ENCODE data around the gene DENND1A.

The DENND1A gene

DNA sequence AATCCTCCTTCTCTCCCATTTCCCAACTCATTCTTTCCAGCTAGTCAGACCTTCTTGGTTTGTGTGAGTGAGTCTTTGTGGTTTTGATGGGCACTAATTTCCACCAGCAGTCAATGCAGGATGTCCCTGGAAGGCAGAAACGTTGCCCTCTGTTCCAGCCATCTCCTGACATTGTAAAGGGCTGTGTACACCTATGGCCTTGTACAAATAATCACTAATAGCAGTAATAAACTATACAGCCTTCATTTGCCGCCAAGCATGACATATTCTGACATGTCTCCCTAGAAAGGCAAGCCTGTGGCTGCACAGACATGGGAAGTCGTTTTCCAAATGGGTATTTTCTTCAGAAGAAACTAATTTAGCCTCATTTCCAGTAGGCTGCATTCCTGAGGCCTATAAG is 18.4 kb upstream of the DENND1A start:
- no peaks in the 10 kb centered on the region for H3F3A ChIP-seq (ENCODE audit: low read depth)
- TF ChIP-seq EZH2phosphoT487 (IDR thresholded peaks at IDR 0.05; ENCODE audit: borderline replicate concordance), result no peak
- TF ChIP-seq, protein P1, sequence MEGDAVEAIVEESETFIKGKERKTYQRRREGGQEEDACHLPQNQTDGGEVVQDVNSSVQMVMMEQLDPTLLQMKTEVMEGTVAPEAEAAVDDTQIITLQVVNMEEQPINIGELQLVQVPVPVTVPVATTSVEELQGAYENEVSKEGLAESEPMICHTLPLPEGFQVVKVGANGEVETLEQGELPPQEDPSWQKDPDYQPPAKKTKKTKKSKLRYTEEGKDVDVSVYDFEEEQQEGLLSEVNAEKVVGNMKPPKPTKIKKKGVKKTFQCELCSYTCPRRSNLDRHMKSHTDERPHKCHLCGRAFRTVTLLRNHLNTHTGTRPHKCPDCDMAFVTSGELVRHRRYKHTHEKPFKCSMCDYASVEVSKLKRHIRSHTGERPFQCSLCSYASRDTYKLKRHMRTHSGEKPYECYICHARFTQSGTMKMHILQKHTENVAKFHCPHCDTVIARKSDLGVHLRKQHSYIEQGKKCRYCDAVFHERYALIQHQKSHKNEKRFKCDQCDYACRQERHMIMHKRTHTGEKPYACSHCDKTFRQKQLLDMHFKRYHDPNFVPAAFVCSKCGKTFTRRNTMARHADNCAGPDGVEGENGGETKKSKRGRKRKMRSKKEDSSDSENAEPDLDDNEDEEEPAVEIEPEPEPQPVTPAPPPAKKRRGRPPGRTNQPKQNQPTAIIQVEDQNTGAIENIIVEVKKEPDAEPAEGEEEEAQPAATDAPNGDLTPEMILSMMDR (conservative IDR thresholded peaks at IDR 0.05; ENCODE audit: low read length), result no peak

DNA sequence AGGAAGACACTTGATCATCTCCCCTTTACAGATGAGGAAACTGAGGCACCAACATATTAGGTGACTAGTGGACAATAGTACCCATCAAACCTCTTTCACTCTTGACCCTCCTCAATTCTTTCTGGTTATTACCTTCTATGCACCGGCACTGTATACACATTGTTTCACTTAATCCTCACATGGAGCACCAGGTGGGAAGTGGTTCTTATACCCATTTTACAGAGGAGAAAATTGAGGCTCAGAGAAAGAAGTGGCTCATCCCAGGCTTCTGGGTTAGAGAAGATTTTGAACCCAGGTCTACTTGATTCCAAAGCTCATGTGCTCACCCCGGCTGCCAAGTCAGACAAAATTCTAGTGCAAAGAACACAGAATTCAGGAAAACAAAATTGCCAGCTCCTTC is 17.4 kb upstream of the DENND1A start:
- Histone ChIP-seq H3F3A (ENCODE audit: low read depth) (no peaks in the 10 kb centered on the region), H3K79me2 (ENCODE audit: insufficient read depth, low read length) (no peaks in the 10 kb centered on the region), H3K9ac (ENCODE audit: low read depth, low read length, poor library complexity, severe bottlenecking) (no peak overlapping the region), H3K36me3 (ENCODE audit: insufficient read depth, low read length) (no peaks in the 10 kb centered on the region), H2AFZ (ENCODE audit: low read length) (no peak overlapping the region), H3K9me3 (ENCODE audit: insufficient read depth, low read depth, low read length) (no peaks in the 10 kb centered on the region), H3K4me2 (ENCODE audit: low read depth, low read length, poor library complexity, severe bottlenecking) (no peak overlapping the region), H3K9me2 (replicated peaks; ENCODE audit: low read depth, low read length) (no peaks in the 10 kb centered on the region), H3K4me1 (ENCODE audit: insufficient read depth, low read length, poor library complexity, severe bottlenecking) (no peaks in the 10 kb centered on the region), H3K4me3 (ENCODE audit: low read length, poor library complexity, severe bottlenecking) (no peak overlapping the region), H3K27me3 (ENCODE audit: insufficient read depth, low read length, poor library complexity, severe bottlenecking) (no peaks in the 10 kb centered on the region), H4K20me1 (ENCODE audit: insufficient read depth, low read length, poor library complexity, severe bottlenecking) (no peaks in the 10 kb centered on the region)
- TF ChIP-seq, protein P1 (conservative IDR thresholded peaks at IDR 0.05; ENCODE audit: low read length), result no peak
- TF ChIP-seq EZH2phosphoT487 (IDR thresholded peaks at IDR 0.05; ENCODE audit: borderline replicate concordance), result no peak

More for the DNA sequence above, 18.4 kb upstream of the DENND1A start:
- Histone ChIP-seq H3K9ac (ENCODE audit: low read depth, low read length, poor library complexity, severe bottlenecking) (no peak overlapping the region), H3K9me3 (ENCODE audit: insufficient read depth, low read depth, low read length) (no peaks in the 10 kb centered on the region), H3K4me3 (ENCODE audit: low read length, poor library complexity, severe bottlenecking) (no peak overlapping the region), H3K27me3 (ENCODE audit: insufficient read depth, low read length, poor library complexity, severe bottlenecking) (no peaks in the 10 kb centered on the region), H3K4me2 (ENCODE audit: low read depth, low read length, poor library complexity, severe bottlenecking) (no peak overlapping the region), H3K36me3 (ENCODE audit: insufficient read depth, low read length) (no peaks in the 10 kb centered on the region), H3K4me1 (ENCODE audit: insufficient read depth, low read length, poor library complexity, severe bottlenecking) (no peaks in the 10 kb centered on the region), H2AFZ (ENCODE audit: low read length) (no peak overlapping the region), H3K79me2 (ENCODE audit: insufficient read depth, low read length) (no peaks in the 10 kb centered on the region), H3K9me2 (replicated peaks; ENCODE audit: low read depth, low read length) (no peaks in the 10 kb centered on the region), H4K20me1 (ENCODE audit: insufficient read depth, low read length, poor library complexity, severe bottlenecking) (no peaks in the 10 kb centered on the region)

DNA sequence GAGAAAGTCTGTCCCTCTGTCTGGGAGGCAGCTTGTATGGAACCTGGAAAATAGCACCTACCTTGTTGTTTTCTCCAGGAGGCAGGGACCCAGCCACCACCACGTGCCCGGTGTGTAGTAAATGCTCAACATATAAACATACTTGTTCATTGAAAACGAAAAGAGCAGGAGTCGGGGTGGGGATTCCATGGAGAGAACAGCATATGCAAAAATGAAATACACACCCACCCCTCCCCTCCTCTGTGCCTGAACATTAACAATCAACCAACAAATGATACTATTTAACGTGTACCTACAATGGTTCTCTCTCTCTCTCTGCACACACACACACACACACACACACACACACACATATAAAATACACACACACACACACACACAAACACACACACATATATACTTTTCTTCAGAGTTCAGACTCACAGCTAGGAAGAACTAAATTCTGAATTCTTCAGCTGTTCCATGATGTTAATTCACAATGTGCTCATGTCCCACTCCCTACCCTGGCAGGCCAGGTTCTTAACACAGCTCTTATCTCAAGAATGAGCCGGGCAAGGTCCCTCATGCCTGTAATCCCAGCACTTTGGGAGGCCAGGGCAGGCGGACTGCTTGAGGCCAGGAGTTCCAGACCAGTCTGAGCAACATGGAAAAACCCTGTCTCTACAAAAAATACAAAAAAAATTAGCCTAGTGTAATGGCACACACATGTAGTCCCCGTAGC is 16.3 kb upstream of the DENND1A start:
- no peaks in the 10 kb centered on the region for H3K9me3 ChIP-seq (ENCODE audit: insufficient read depth, low read depth, low read length)
- H3K4me2 ChIP-seq (ENCODE audit: low read depth, low read length, poor library complexity, severe bottlenecking), result no peak overlapping the region
- H3F3A ChIP-seq (ENCODE audit: low read depth), result no peaks in the 10 kb centered on the region
- no peak overlapping the region for H2AFZ ChIP-seq (ENCODE audit: low read length)
- no peaks in the 10 kb centered on the region for H3K4me1 ChIP-seq (ENCODE audit: insufficient read depth, low read length, poor library complexity, severe bottlenecking)
- H4K20me1 ChIP-seq (ENCODE audit: insufficient read depth, low read length, poor library complexity, severe bottlenecking), result no peaks in the 10 kb centered on the region
- H3K36me3 ChIP-seq (ENCODE audit: insufficient read depth, low read length), result no peaks in the 10 kb centered on the region
- no peak overlapping the region for H3K4me3 ChIP-seq (ENCODE audit: low read length, poor library complexity, severe bottlenecking)
- H3K27me3 ChIP-seq (ENCODE audit: insufficient read depth, low read length, poor library complexity, severe bottlenecking), result no peaks in the 10 kb centered on the region
- no peaks in the 10 kb centered on the region for H3K79me2 ChIP-seq (ENCODE audit: insufficient read depth, low read length)
- TF ChIP-seq, protein P1 (conservative IDR thresholded peaks at IDR 0.05; ENCODE audit: low read length), result no peak
- TF ChIP-seq EZH2phosphoT487 (IDR thresholded peaks at IDR 0.05; ENCODE audit: borderline replicate concordance), result no peak
- no peak overlapping the region for H3K9ac ChIP-seq (ENCODE audit: low read depth, low read length, poor library complexity, severe bottlenecking)
- H3K9me2 ChIP-seq (replicated peaks; ENCODE audit: low read depth, low read length), result no peaks in the 10 kb centered on the region
